Parathyroid adenoma (tissue), 2 donors: Measurements from ENCODE around the gene NIN.
A peak's percentile ranks its signal among the peaks of the same experiment; 100 is the strongest.

Source experiments
- H2AFZ ChIP-seq: fragments of 300-600 bp; sonication (generic); one replicate; pipeline ENCODE4 v1.7.0; 2017; ENCODE audit warnings: antibody characterized with exemption, mild to moderate bottlenecking
- H3K27ac ChIP-seq: fragments of 300-600 bp; sonication (generic); one replicate; pipeline ENCODE4 v1.7.0; 2017
- H3K27me3 ChIP-seq: fragments of 300-600 bp; sonication (generic); one replicate; pipeline ENCODE4 v1.7.0; 2017; ENCODE audit warnings: low read length; ENCODE audit not compliant: control insufficient read depth, insufficient read depth
- H3K36me3 ChIP-seq: fragments of 300-600 bp; sonication (generic); one replicate; pipeline ENCODE4 v1.7.0; 2017; ENCODE audit warnings: low read length; ENCODE audit not compliant: control insufficient read depth, insufficient read depth
- H3K4me1 ChIP-seq: fragments of 300-600 bp; sonication (generic); one replicate; pipeline ENCODE4 v1.7.0; 2017; ENCODE audit warnings: control low read depth
- H3K4me2 ChIP-seq: fragments of 300-600 bp; sonication (generic); one replicate; pipeline ENCODE4 v1.7.0; 2017; ENCODE audit warnings: low read length
- H3K4me3 ChIP-seq: fragments of 300-600 bp; sonication (generic); one replicate; pipeline ENCODE4 v1.7.0; 2017; ENCODE audit warnings: low read depth, low read length
- H3K79me2 ChIP-seq: fragments of 300-600 bp; sonication (generic); one replicate; pipeline ENCODE4 v1.7.0; 2017; ENCODE audit warnings: control low read depth
- H3K9ac ChIP-seq: fragments of 300-600 bp; sonication (generic); one replicate; pipeline ENCODE4 v1.7.0; 2017; ENCODE audit warnings: mild to moderate bottlenecking
- H3K9me3 ChIP-seq: fragments of 300-600 bp; sonication (generic); one replicate; pipeline ENCODE4 v1.7.0; 2017; ENCODE audit warnings: low read length; ENCODE audit not compliant: control insufficient read depth
- TF ChIP-seq, protein P1 (sequence below): fragments of 300-600 bp; sonication (generic); IDR thresholded peaks from one replicate; pipeline ENCODE4 v1.7.0; 2017; ENCODE audit warnings: antibody characterized with exemption, mild to moderate bottlenecking
- donor health status: primary hyperparathyroidism.

NIN gene

GRCh38 chr14:50744231-50744630, 86.7 kb downstream of the NIN start:
- H3K9me3 ChIP-seq, result no peaks in the 10 kb centered on the region
- H3K79me2 ChIP-seq, result no peaks in the 10 kb centered on the region
- H3K27me3 ChIP-seq, result no peaks in the 10 kb centered on the region
- no peak overlapping the region for H2AFZ ChIP-seq
- H3K36me3 ChIP-seq, result peaks cover 2% of the 10 kb centered on the region
- H3K4me3 ChIP-seq, result no peak overlapping the region
- H3K4me2 ChIP-seq, result no peak overlapping the region
- H3K9ac ChIP-seq, result no peak overlapping the region
- no peak overlapping the region for H3K27ac ChIP-seq
- TF ChIP-seq, protein P1, sequence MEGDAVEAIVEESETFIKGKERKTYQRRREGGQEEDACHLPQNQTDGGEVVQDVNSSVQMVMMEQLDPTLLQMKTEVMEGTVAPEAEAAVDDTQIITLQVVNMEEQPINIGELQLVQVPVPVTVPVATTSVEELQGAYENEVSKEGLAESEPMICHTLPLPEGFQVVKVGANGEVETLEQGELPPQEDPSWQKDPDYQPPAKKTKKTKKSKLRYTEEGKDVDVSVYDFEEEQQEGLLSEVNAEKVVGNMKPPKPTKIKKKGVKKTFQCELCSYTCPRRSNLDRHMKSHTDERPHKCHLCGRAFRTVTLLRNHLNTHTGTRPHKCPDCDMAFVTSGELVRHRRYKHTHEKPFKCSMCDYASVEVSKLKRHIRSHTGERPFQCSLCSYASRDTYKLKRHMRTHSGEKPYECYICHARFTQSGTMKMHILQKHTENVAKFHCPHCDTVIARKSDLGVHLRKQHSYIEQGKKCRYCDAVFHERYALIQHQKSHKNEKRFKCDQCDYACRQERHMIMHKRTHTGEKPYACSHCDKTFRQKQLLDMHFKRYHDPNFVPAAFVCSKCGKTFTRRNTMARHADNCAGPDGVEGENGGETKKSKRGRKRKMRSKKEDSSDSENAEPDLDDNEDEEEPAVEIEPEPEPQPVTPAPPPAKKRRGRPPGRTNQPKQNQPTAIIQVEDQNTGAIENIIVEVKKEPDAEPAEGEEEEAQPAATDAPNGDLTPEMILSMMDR, result no peak
- H3K4me1 ChIP-seq, result peaks cover 12% of the 10 kb centered on the region

DNA sequence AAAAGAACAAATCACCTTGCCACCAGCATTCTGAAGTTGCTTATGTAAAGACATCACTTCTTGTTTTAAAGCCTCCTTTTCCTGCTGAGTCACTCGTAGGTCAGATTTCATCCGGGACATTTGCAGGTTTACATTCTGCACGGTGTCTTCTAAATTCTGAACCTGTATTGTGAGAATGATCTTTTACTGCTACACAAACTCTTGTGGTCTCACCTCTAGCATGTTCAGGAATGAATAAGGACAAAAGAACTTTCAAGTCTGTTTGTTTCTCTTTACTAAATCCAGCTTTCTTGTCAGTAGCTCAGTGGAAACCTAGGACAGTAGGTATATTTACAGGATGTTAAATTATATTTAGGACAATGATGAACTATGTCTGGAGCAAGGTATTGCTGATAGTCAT, 89.4 kb downstream of the NIN start:
- peaks cover 2% of the 10 kb centered on the region for H3K36me3 ChIP-seq
- no peak overlapping the region for H3K9ac ChIP-seq
- no peaks in the 10 kb centered on the region for H3K79me2 ChIP-seq
- no peaks in the 10 kb centered on the region for H3K9me3 ChIP-seq
- H3K4me1 ChIP-seq, result peaks cover 12% of the 10 kb centered on the region
- TF ChIP-seq, protein P1, result no peak
- peak overlapping the region; percentile 65 for H3K27ac ChIP-seq
- no peak overlapping the region for H3K4me3 ChIP-seq
- no peaks in the 10 kb centered on the region for H3K27me3 ChIP-seq
- peak overlapping the region; percentile 6 for H2AFZ ChIP-seq
- H3K4me2 ChIP-seq, result no peak overlapping the region

GRCh38 chr14:50740856-50741255, 90.1 kb downstream of the NIN start:
- H3K4me3 ChIP-seq, result no peak overlapping the region
- H3K27me3 ChIP-seq, result no peaks in the 10 kb centered on the region
- peak overlapping the region; percentile 65 for H3K27ac ChIP-seq
- peak overlapping the region; percentile 1 for H2AFZ ChIP-seq
- H3K79me2 ChIP-seq, result no peaks in the 10 kb centered on the region
- H3K4me2 ChIP-seq, result no peak overlapping the region
- H3K4me1 ChIP-seq, result peaks cover 12% of the 10 kb centered on the region
- no peak overlapping the region for H3K9ac ChIP-seq
- peaks cover 2% of the 10 kb centered on the region for H3K36me3 ChIP-seq
- no peaks in the 10 kb centered on the region for H3K9me3 ChIP-seq
- TF ChIP-seq, protein P1, result no peak

GRCh38 chr14:50739186-50739585, 91.8 kb downstream of the NIN start:
- Histone ChIP-seq H3K79me2 (no peaks in the 10 kb centered on the region), H3K4me3 (no peak overlapping the region), H3K36me3 (no peaks in the 10 kb centered on the region)

DNA sequence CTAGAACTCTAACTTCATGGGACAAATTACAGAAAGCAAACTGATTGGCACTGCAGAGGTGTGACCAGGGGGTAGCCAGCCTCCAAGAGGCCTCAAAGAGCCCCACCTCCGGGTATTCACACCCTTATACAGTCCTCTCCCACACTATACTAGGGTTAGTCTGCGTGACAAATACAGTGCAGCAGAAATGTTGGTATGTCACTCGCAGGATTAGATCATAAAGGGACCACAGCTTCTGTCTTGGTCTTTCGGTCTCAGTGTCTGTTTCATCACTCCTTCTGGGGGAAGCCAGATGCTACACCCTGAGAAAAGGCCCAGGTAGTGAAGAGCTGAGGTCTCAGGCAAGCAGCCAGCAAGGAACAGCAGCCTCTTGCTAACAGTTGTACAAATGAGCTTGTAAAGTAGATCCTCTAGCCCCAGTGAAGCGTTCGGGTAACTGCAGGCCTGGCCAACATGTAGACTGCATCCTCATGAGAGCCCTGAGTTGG, 94.0 kb downstream of the NIN start:
- no peaks in the 10 kb centered on the region for H3K9me3 ChIP-seq
- TF ChIP-seq, protein P1, result no peak

More at GRCh38 chr14:50739186-50739585, 91.8 kb downstream of the NIN start:
- Histone ChIP-seq H3K27me3 (no peaks in the 10 kb centered on the region), H3K9ac (no peak overlapping the region), H3K4me1 (peaks cover 12% of the 10 kb centered on the region), H3K27ac (no peak overlapping the region), H2AFZ (no peak overlapping the region), H3K9me3 (no peaks in the 10 kb centered on the region), H3K4me2 (no peak overlapping the region)
- TF ChIP-seq, protein P1, result no peak

More for the DNA sequence above, 94.0 kb downstream of the NIN start:
- no peaks in the 10 kb centered on the region for H3K36me3 ChIP-seq
- no peak overlapping the region for H3K4me3 ChIP-seq
- no peak overlapping the region for H3K9ac ChIP-seq
- peaks cover 12% of the 10 kb centered on the region for H3K4me1 ChIP-seq
- no peak overlapping the region for H3K27ac ChIP-seq
- H2AFZ ChIP-seq, result no peak overlapping the region
- H3K27me3 ChIP-seq, result no peaks in the 10 kb centered on the region
- H3K4me2 ChIP-seq, result no peak overlapping the region
- no peaks in the 10 kb centered on the region for H3K79me2 ChIP-seq
